ENCODE measurements around the gene IRAK2.
"Not testable (repeated sequence)": the region's sequence is repeated elsewhere in the genome, so short reads cannot be mapped to it uniquely, and the experiment has no call there.

The IRAK2 gene

GRCh38 chr3:10173095-10173925 lies 8.6 kb downstream of the IRAK2 start:
- no peak for DNase-seq
- Histone ChIP-seq H3K4me1 (peaks cover 0 to 20% (median 13%) of the 10 kb centered on the region in 4 donors), H3K27ac (peak overlapping the region; percentile 89 to 91), H3K36me3 (peaks cover 0 to 7% (median 0%) of the 10 kb centered on the region in 3 donors), H3K27me3 (no peaks in the 10 kb centered on the region), H3K9me3 (no peaks in the 10 kb centered on the region), H3K4me3 (peak overlapping the region; percentile 10 to 24)
- intact Hi-C loops (cut with DNase I; ENCODE audit: low total_unique reads) = no loop called here
- no peak for TF ChIP-seq CTCF (IDR thresholded peaks at IDR 0.05)

- DNase-seq = peak; percentile 91 to 95
- peaks cover 0 to 14% (median 0%) of the 10 kb centered on the region in 3 donors for H3K36me3 ChIP-seq
- peak in 1 of 2 experiments; percentile 5 for TF ChIP-seq CTCF (IDR thresholded peaks at IDR 0.05)
- H3K27ac ChIP-seq = peak overlapping the region; percentile 89 to 91
- intact Hi-C loops (cut with DNase I; ENCODE audit: low total_unique reads) = no loop called here
- H3K27me3 ChIP-seq = no peaks in the 10 kb centered on the region
- peaks cover 0 to 20% (median 13%) of the 10 kb centered on the region in 4 donors for H3K4me1 ChIP-seq
- peak overlapping the region in 1 of 2 donors; percentile 24 for H3K4me3 ChIP-seq
- no peaks in the 10 kb centered on the region for H3K9me3 ChIP-seq
These were observed 9.3 kb downstream of the IRAK2 start for GRCh38 chr3:10173926-10174435.

- H3K27me3 ChIP-seq; DNase-seq; H3K4me3 ChIP-seq; intact Hi-C loops (cut with DNase I; ENCODE audit: low total_unique reads); H3K9me3 ChIP-seq: not testable (repeated sequence)
- peak overlapping the region in 1 of 2 donors; percentile 91 for H3K27ac ChIP-seq
- H3K36me3 ChIP-seq = peaks cover 0 to 14% (median 0%) of the 10 kb centered on the region in 3 donors
- H3K4me1 ChIP-seq = peaks cover 0 to 20% (median 13%) of the 10 kb centered on the region in 4 donors
These were observed 10.6 kb downstream of the IRAK2 start for GRCh38 chr3:10175334-10175733.

GRCh38 chr3:10176150-10176549 lies 11.4 kb downstream of the IRAK2 start:
- H3K27ac ChIP-seq; H3K27me3 ChIP-seq; H3K4me3 ChIP-seq; intact Hi-C loops (cut with DNase I; ENCODE audit: low total_unique reads); H3K9me3 ChIP-seq; DNase-seq: not testable (repeated sequence)
- H3K4me1 ChIP-seq = peaks cover 0 to 20% (median 13%) of the 10 kb centered on the region in 4 donors
- H3K36me3 ChIP-seq = peaks cover 0 to 14% (median 0%) of the 10 kb centered on the region in 3 donors

- Histone ChIP-seq H3K9me3 (no peaks in the 10 kb centered on the region), H3K4me3 (no peak overlapping the region), H3K27ac (no peak overlapping the region), H3K27me3 (no peaks in the 10 kb centered on the region), H3K36me3 (peaks cover 0 to 14% (median 0%) of the 10 kb centered on the region in 3 donors), H3K4me1 (peaks cover 0 to 18% (median 13%) of the 10 kb centered on the region in 4 donors)
- intact Hi-C loops (cut with DNase I; ENCODE audit: low total_unique reads) = no loop called here
- no peak for DNase-seq
- TF ChIP-seq CTCF (IDR thresholded peaks at IDR 0.05) = no peak
These were observed 13.0 kb downstream of the IRAK2 start for GRCh38 chr3:10177737-10178136.

- H3K9me3 ChIP-seq = no peaks in the 10 kb centered on the region
- DNase-seq = no peak
- peaks cover 0 to 19% (median 0%) of the 10 kb centered on the region in 3 donors for H3K36me3 ChIP-seq
- intact Hi-C loops (cut with DNase I; ENCODE audit: low total_unique reads) = no loop called here
- H3K27me3 ChIP-seq = no peaks in the 10 kb centered on the region
- no peak overlapping the region for H3K27ac ChIP-seq
- no peak for TF ChIP-seq CTCF (IDR thresholded peaks at IDR 0.05)
- no peak overlapping the region for H3K4me3 ChIP-seq
- peaks cover 0 to 8% (median 4%) of the 10 kb centered on the region in 4 donors for H3K4me1 ChIP-seq
These were observed 14.2 kb downstream of the IRAK2 start for GRCh38 chr3:10178892-10179291.

Data from tibial artery (tissue), 4 donors.